ENCODE measurements around the gene ITGA8.
"Not testable (repeated sequence)": the region's sequence is repeated elsewhere in the genome, so short reads cannot be mapped to it uniquely, and the experiment has no call there.

Gene ITGA8

GRCh38 chr10:15632456-15633091 lies 87.1 kb downstream of the ITGA8 start:
- no peak for TF ChIP-seq CTCF (IDR thresholded peaks at IDR 0.05; ENCODE audit: low read depth, low read length)
- no peak for DNase-seq (ENCODE audit: extremely low read depth, low read depth)

GRCh38 chr10:15631205-15631604 lies 88.5 kb downstream of the ITGA8 start:
- not testable (repeated sequence) for DNase-seq (ENCODE audit: extremely low read depth, low read depth)

GRCh38 chr10:15630353-15630752 lies 89.4 kb downstream of the ITGA8 start:
- no peak for DNase-seq (ENCODE audit: extremely low read depth, low read depth)
- no peak for TF ChIP-seq CTCF (IDR thresholded peaks at IDR 0.05; ENCODE audit: low read depth, low read length)

GRCh38 chr10:15627617-15628196 lies 92.0 kb downstream of the ITGA8 start:
- TF ChIP-seq CTCF (IDR thresholded peaks at IDR 0.05; ENCODE audit: low read depth, low read length), result no peak
- no peak for DNase-seq (ENCODE audit: extremely low read depth, low read depth)

- no peak for DNase-seq (ENCODE audit: extremely low read depth, low read depth)
- TF ChIP-seq CTCF (IDR thresholded peaks at IDR 0.05; ENCODE audit: low read depth, low read length), result no peak
Measured at GRCh38 chr10:15626937-15627336, 92.8 kb downstream of the ITGA8 start.

- no peak for TF ChIP-seq CTCF (IDR thresholded peaks at IDR 0.05; ENCODE audit: low read depth, low read length)
- no peak for DNase-seq (ENCODE audit: extremely low read depth, low read depth)
Measured at GRCh38 chr10:15625261-15625660, 94.5 kb downstream of the ITGA8 start.

GRCh38 chr10:15624401-15625196 lies 95.1 kb downstream of the ITGA8 start:
- peak; percentile 70 for DNase-seq (ENCODE audit: extremely low read depth, low read depth)
- TF ChIP-seq CTCF (IDR thresholded peaks at IDR 0.05; ENCODE audit: low read depth, low read length), result no peak

Measured in AG09319 (cell line).